ENCODE results near the gene DAPL1.

GRCh38 chr2:158756976-158757375, 38.1 kb upstream of the DAPL1 start:
- TF ChIP-seq EZH2 (IDR thresholded peaks at IDR 0.05; ENCODE audit: borderline replicate concordance) (no peak), EZH2phosphoT487 (IDR thresholded peaks at IDR 0.05; ENCODE audit: low read depth, severe bottlenecking, unreplicated experiment) (no peak)
- TF ChIP-seq, protein P1, sequence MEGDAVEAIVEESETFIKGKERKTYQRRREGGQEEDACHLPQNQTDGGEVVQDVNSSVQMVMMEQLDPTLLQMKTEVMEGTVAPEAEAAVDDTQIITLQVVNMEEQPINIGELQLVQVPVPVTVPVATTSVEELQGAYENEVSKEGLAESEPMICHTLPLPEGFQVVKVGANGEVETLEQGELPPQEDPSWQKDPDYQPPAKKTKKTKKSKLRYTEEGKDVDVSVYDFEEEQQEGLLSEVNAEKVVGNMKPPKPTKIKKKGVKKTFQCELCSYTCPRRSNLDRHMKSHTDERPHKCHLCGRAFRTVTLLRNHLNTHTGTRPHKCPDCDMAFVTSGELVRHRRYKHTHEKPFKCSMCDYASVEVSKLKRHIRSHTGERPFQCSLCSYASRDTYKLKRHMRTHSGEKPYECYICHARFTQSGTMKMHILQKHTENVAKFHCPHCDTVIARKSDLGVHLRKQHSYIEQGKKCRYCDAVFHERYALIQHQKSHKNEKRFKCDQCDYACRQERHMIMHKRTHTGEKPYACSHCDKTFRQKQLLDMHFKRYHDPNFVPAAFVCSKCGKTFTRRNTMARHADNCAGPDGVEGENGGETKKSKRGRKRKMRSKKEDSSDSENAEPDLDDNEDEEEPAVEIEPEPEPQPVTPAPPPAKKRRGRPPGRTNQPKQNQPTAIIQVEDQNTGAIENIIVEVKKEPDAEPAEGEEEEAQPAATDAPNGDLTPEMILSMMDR (IDR thresholded peaks at IDR 0.05; ENCODE audit: poor library complexity): no peak

Data from hepatocyte (in vitro differentiated cells).